Smooth muscle cell (in vitro differentiated cells): ENCODE results near the gene STAC3. TPM values are rescaled to one million over a fixed set of nuclear protein-coding genes. Genes with fewer than 3 reads are reported as not detected.

Source experiments
- DNase-seq: peaks from one replicate; lab custom pipeline; 2025; ENCODE audit not compliant: unreplicated experiment; lab: John Stamatoyannopoulos, UW
- H2AFZ ChIP-seq: fragments of 200-600 bp; sonication (generic); 2 replicates; pipeline ENCODE4 v1.6.0; 2016; ENCODE audit warnings: antibody characterized with exemption, low read depth, mild to moderate bottlenecking
- H3F3A ChIP-seq: fragments of 200-600 bp; sonication (generic); 2 replicates; pipeline ENCODE4 v1.6.0; 2017; ENCODE audit warnings: antibody characterized with exemption, low read depth
- H3K27ac ChIP-seq: fragments of 200-600 bp; sonication (generic); 2 replicates; pipeline ENCODE4 v1.5.1; 2016; ENCODE audit warnings: low read depth, mild to moderate bottlenecking
- H3K27me3 ChIP-seq: fragments of 200-600 bp; sonication (generic); 2 replicates; pipeline ENCODE4 v1.6.1; 2016; ENCODE audit warnings: low read depth, mild to moderate bottlenecking
- H3K36me3 ChIP-seq: fragments of 200-600 bp; sonication (generic); 2 replicates; pipeline ENCODE4 v1.5.1; 2016; ENCODE audit warnings: low read depth
- H3K4me1 ChIP-seq: fragments of 200-600 bp; sonication (generic); 2 replicates; pipeline ENCODE4 v1.5.1; 2016; ENCODE audit warnings: low read depth
- H3K4me2 ChIP-seq: fragments of 200-600 bp; sonication (generic); 2 replicates; pipeline ENCODE4 v1.6.0; 2016; ENCODE audit warnings: mild to moderate bottlenecking
- H3K4me3 ChIP-seq: fragments of 200-600 bp; sonication (generic); 2 replicates; pipeline ENCODE4 v1.5.1; 2016; ENCODE audit warnings: mild to moderate bottlenecking
- H3K79me2 ChIP-seq: fragments of 200-600 bp; sonication (generic); 2 replicates; pipeline ENCODE4 v1.6.0; 2016; ENCODE audit warnings: low read depth, mild to moderate bottlenecking
- H3K9ac ChIP-seq: fragments of 200-600 bp; sonication (generic); 2 replicates; pipeline ENCODE4 v1.6.0; 2016; ENCODE audit warnings: low read depth
- H3K9me3 ChIP-seq: fragments of 200-600 bp; sonication (generic); replicated peaks from 2 replicates; pipeline ENCODE4 v1.5.1; 2016; ENCODE audit warnings: low read depth
- H4K20me1 ChIP-seq: fragments of 200-600 bp; sonication (generic); 2 replicates; pipeline ENCODE4 v1.6.0; 2016; ENCODE audit warnings: low read depth
- CTCF ChIP-seq: fragments of 200-600 bp; sonication (generic); IDR thresholded peaks from 2 replicates; pipeline ENCODE4 v1.5.1; 2017; ENCODE audit warnings: borderline replicate concordance, mild to moderate bottlenecking, antibody characterized with exemption; ENCODE audit not compliant: insufficient read depth, poor library complexity, severe bottlenecking
- WGBS: methylation state at CpG from one replicate; pipeline ENCODE4 v1.1.7; 2016; ENCODE audit warnings: low lambda C conversion rate; 5-methylcytosine and 5-hydroxymethylcytosine counted together
- microRNA counts: library from miRNA; unstranded; fragments of <30 nt; microRNA quantifications from one replicate; lab custom pipeline; 2016
- microRNA-seq: library from miRNA; unstranded; fragments of <30 nt; microRNA quantifications from one replicate; pipeline ENCODE4, GENCODE V29; 2016; ENCODE audit warnings: borderline number of aligned reads
- polyA plus RNA-seq: library from polyadenylated mRNA; unstranded; fragments of >200 nt; fragmentation: Nextera tagmentation; extraction: Ambion mirVana; gene quantifications from 2 replicates; pipeline ENCODE4 v1.2.1, GENCODE V29; 2016
- small RNA-seq: library from RNA; depleted of rRNA; stranded (forward); fragments of <200 nt; gene quantifications from one replicate; pipeline ENCODE3, GENCODE V24; 2014
- total RNA-seq: library from RNA; depleted of rRNA; stranded (reverse); fragments of >200 nt; gene quantifications from 2 replicates; pipeline ENCODE4 v1.2.3, GENCODE V29; 2014

STAC3 gene
- total and polyA plus RNA-seq, 2 experiments from 2014 or later = 1.4 TPM; not detected in 1

- Histone ChIP-seq H3K79me2 (no peaks in the 10 kb centered on the region), H3K4me1 (no peaks in the 10 kb centered on the region), H3K9ac (no peak overlapping the region), H3K36me3 (peaks cover 6% of the 10 kb centered on the region), H3F3A (no peaks in the 10 kb centered on the region), H3K27me3 (no peaks in the 10 kb centered on the region), H3K4me3 (no peak overlapping the region), H3K9me3 (no peaks in the 10 kb centered on the region), H3K4me2 (no peak overlapping the region), H3K27ac (no peak overlapping the region), H2AFZ (no peak overlapping the region), H4K20me1 (peaks cover 29% of the 10 kb centered on the region)
- DNase-seq = no peak
- 94% methylated on average over 19 of the region's 19 CpGs for WGBS
- TF ChIP-seq CTCF = no peak
Measured at GRCh38 chr12:57195186-57195585, 55.8 kb downstream of the STAC3 start.

GRCh38 chr12:57194253-57194652 is 56.7 kb downstream of the STAC3 start:
- DNase-seq = no peak
- Histone ChIP-seq H3K9me3 (no peaks in the 10 kb centered on the region), H3K27ac (no peak overlapping the region), H3K4me2 (no peak overlapping the region), H2AFZ (no peak overlapping the region), H3F3A (no peaks in the 10 kb centered on the region), H4K20me1 (peaks cover 29% of the 10 kb centered on the region), H3K36me3 (peaks cover 6% of the 10 kb centered on the region), H3K79me2 (no peaks in the 10 kb centered on the region), H3K4me1 (no peaks in the 10 kb centered on the region), H3K9ac (no peak overlapping the region), H3K4me3 (no peak overlapping the region), H3K27me3 (no peaks in the 10 kb centered on the region)
- TF ChIP-seq CTCF = no peak
- WGBS = 99% methylated on average over 18 of the region's 18 CpGs

DNA sequence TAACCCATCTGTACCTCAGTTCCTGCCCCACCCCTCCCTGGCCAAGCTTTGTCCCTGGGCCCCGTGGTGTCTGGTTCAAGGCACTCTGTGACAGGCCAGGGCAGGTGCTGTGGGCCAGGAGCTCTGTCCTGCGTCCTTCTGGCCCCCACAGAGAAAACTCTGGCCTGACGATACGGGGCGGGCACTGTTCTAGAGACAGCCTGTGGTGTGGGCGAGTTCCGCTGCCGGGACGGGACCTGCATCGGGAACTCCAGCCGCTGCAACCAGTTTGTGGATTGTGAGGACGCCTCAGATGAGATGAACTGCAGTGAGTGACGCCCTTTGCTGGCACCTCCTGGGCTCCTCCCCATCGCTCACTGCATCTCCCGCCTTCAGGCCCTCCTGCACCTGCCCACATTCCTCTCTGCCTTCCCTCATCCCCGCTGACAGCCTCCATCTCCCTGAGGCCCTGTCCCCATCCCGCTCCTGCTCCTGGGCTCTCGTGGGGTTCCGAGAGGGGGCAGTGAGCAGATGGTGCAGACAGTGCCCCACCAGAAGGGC is 57.2 kb downstream of the STAC3 start:
- no peak overlapping the region for H2AFZ ChIP-seq
- H3K4me2 ChIP-seq = no peak overlapping the region
- H3K36me3 ChIP-seq = peaks cover 6% of the 10 kb centered on the region
- peaks cover 24% of the 10 kb centered on the region for H4K20me1 ChIP-seq
- no peak overlapping the region for H3K4me3 ChIP-seq
- H3K79me2 ChIP-seq = no peaks in the 10 kb centered on the region
- H3K27ac ChIP-seq = no peak overlapping the region
- WGBS = 93% methylated on average over 18 of the region's 19 CpGs
- H3K4me1 ChIP-seq = no peaks in the 10 kb centered on the region
- no peak for TF ChIP-seq CTCF
- H3K9ac ChIP-seq = no peak overlapping the region
- no peaks in the 10 kb centered on the region for H3K9me3 ChIP-seq
- H3F3A ChIP-seq = no peaks in the 10 kb centered on the region
- no peak for DNase-seq
- no peaks in the 10 kb centered on the region for H3K27me3 ChIP-seq

MicroRNA genes within 50 kb of the gene (microRNA counts, 767-probe panel; counts per million panel counts)
- 183 counts per million for microRNA hsa-miR-1228-3p (lab: Ali Mortazavi, UCI)

Small RNA genes within 50 kb of the gene (microRNA-seq; reads per million reads assigned to microRNA genes)
- gene MIR1228 = 26.9 reads per million, percentile 35 among the genes with 10 or more reads in this experiment

Small RNA genes within 50 kb of the gene (small RNA-seq; reads per million reads assigned to genes)
- 1.00 reads per million, percentile 30 among the genes with 10 or more reads in this experiment for gene MIR1228

Other genes starting within 250 kb of the STAC3 start
- gene ZBTB39, start 244.6 kb downstream of the STAC3 start, total RNA-seq = 7.3 and 8.5 TPM in 2 replicates
- gene ZBTB39, start 244.6 kb downstream of the STAC3 start, polyA plus RNA-seq = 2.6 and 3.6 TPM in 2 replicates
- 0.90 and 6.3 TPM in 2 replicates for gene TAC3, start 234.7 kb downstream of the STAC3 start, total RNA-seq
- 1.7 and 4.1 TPM in 2 replicates for gene TAC3, start 234.7 kb downstream of the STAC3 start, polyA plus RNA-seq
- gene MYO1A, start 201.1 kb downstream of the STAC3 start, total RNA-seq = not detected in 2 replicates
- not detected in 2 replicates for gene MYO1A, start 201.1 kb downstream of the STAC3 start, polyA plus RNA-seq
- 8.9 and 12.6 TPM in 2 replicates for gene NEMP1, start 172.4 kb downstream of the STAC3 start, total RNA-seq
- gene NEMP1, start 172.4 kb downstream of the STAC3 start, polyA plus RNA-seq = 3.2 and 4.0 TPM in 2 replicates
- gene NAB2, start 162.1 kb downstream of the STAC3 start, total RNA-seq = 57.8 and 58.3 TPM in 2 replicates
- gene NAB2, start 162.1 kb downstream of the STAC3 start, polyA plus RNA-seq = 37.9 and 39.7 TPM in 2 replicates
- gene STAT6, start 139.8 kb downstream of the STAC3 start, total RNA-seq = 39.1 and 56.8 TPM in 2 replicates
- gene STAT6, start 139.8 kb downstream of the STAC3 start, polyA plus RNA-seq = 38.7 and 48.5 TPM in 2 replicates
- 80.3 and 95.4 TPM in 2 replicates for gene LRP1, start 122.7 kb downstream of the STAC3 start, total RNA-seq
- gene LRP1, start 122.7 kb downstream of the STAC3 start, polyA plus RNA-seq = 75.3 and 83.1 TPM in 2 replicates
- gene LRP1-AS, start 103.6 kb downstream of the STAC3 start, total RNA-seq = not detected in 2 replicates
- not detected in 2 replicates for gene LRP1-AS, start 103.6 kb downstream of the STAC3 start, polyA plus RNA-seq
- gene NXPH4, start 34.4 kb downstream of the STAC3 start, total RNA-seq = 1.6 and 3.9 TPM in 2 replicates
- gene NXPH4, start 34.4 kb downstream of the STAC3 start, polyA plus RNA-seq = 8.5 and 10.7 TPM in 2 replicates
- 82.1 and 117 TPM in 2 replicates for gene SHMT2, start 21.5 kb downstream of the STAC3 start, total RNA-seq
- gene SHMT2, start 21.5 kb downstream of the STAC3 start, polyA plus RNA-seq = 107 TPM in 2 replicates
- gene R3HDM2, start 179.9 kb upstream of the STAC3 start, total RNA-seq = 10.4 and 16.0 TPM in 2 replicates
- 12.2 and 17.2 TPM in 2 replicates for gene R3HDM2, start 179.9 kb upstream of the STAC3 start, polyA plus RNA-seq
- gene INHBC, start 183.6 kb upstream of the STAC3 start, total RNA-seq = not detected in 2 replicates
- gene INHBC, start 183.6 kb upstream of the STAC3 start, polyA plus RNA-seq = 0.42 TPM in 1 of 2 replicates, not detected in the other
- gene INHBE, start 204.1 kb upstream of the STAC3 start, total RNA-seq = 5.4 and 11.5 TPM in 2 replicates
- gene INHBE, start 204.1 kb upstream of the STAC3 start, polyA plus RNA-seq = 2.1 and 2.3 TPM in 2 replicates
- 1.4 and 1.5 TPM in 2 replicates for gene GLI1, start 208.6 kb upstream of the STAC3 start, total RNA-seq
- 0.50 and 1.2 TPM in 2 replicates for gene GLI1, start 208.6 kb upstream of the STAC3 start, polyA plus RNA-seq
- 1.3 TPM in 1 of 2 replicates, not detected in the other for gene ARHGAP9, start 228.7 kb upstream of the STAC3 start, total RNA-seq
- not detected in 2 replicates for gene ARHGAP9, start 228.7 kb upstream of the STAC3 start, polyA plus RNA-seq
- 192 and 629 TPM in 2 replicates for gene MARS1, start 236.9 kb upstream of the STAC3 start, total RNA-seq
- 186 and 187 TPM in 2 replicates for gene MARS1, start 236.9 kb upstream of the STAC3 start, polyA plus RNA-seq